CD4-positive, alpha-beta T cell (primary cell): Measurements from ENCODE around the gene PLCD4. TPM values are rescaled to one million over a fixed set of nuclear protein-coding genes. Genes with fewer than 3 reads are reported as not detected.

Source experiments
- ATAC-seq: fragments of 200-7000 bp; cut with Tn5 transposase; one replicate; pipeline ENCODE4 v1.10.0; 2022; ENCODE audit warnings: mild to moderate bottlenecking; ENCODE audit not compliant: poor library complexity
- CTCF ChIA-PET: fragments of 350-600 bp; sonication (Branson Sonifier 250); formaldehyde crosslinking; loops from one replicate; lab custom pipeline; 2021; ENCODE audit warnings: antibody characterized with exemption, inconsistent platforms; lab: Charles Lee
- POLR2A ChIA-PET: fragments of 350-600 bp; sonication (Branson Sonifier 250); formaldehyde crosslinking; loops from one replicate; lab custom pipeline; 2021; ENCODE audit warnings: antibody characterized with exemption, inconsistent platforms; lab: Charles Lee
- DNase-seq, 14 experiments: peaks; one replicate each; pipeline ENCODE4 v3.0.0-alpha.2; 2013 to 2020; ENCODE audit warnings: mixed read lengths in 2 of 14
- H3K27ac ChIP-seq, 2 donors: one replicate each; pipeline versions ENCODE4 v1.5.1 to v1.7.0; 2013; ENCODE audit warnings: low read length in 2 of 2, low read depth in 1 of 2, mild to moderate bottlenecking in 1 of 2
- H3K27me3 ChIP-seq, 2 experiments: 1 replicate in 1 of 2; 2 replicates in 1 of 2; pipeline versions ENCODE4 v1.6.1 to v1.7.0; 2013; ENCODE audit warnings: low read length in 2 of 2, control low read depth in 1 of 2, mild to moderate bottlenecking in 1 of 2, moderate library complexity in 1 of 2; ENCODE audit not compliant: insufficient read depth in 2 of 2, control insufficient read depth in 1 of 2
- H3K36me3 ChIP-seq: one replicate; pipeline ENCODE4 v1.6.1; 2013; ENCODE audit warnings: low read length, control low read depth; ENCODE audit not compliant: insufficient read depth
- H3K4me1 ChIP-seq: one replicate; pipeline ENCODE4 v1.6.1; 2013; ENCODE audit warnings: low read length, control low read depth; ENCODE audit not compliant: insufficient read depth
- H3K4me3 ChIP-seq: one replicate; pipeline ENCODE4 v1.5.1; 2013; ENCODE audit warnings: mild to moderate bottlenecking, low read length, moderate library complexity
- H3K9me3 ChIP-seq, 2 experiments: 1 replicate in 1 of 2; 2 replicates in 1 of 2; pipeline versions ENCODE4 v1.6.1 to v1.7.0; 2013; ENCODE audit warnings: low read length in 2 of 2, mild to moderate bottlenecking in 2 of 2, control low read depth in 1 of 2, moderate library complexity in 1 of 2; ENCODE audit not compliant: control insufficient read depth in 1 of 2, insufficient read depth in 1 of 2
- H3K27ac Mint-ChIP-seq: one replicate; pipeline ENCODE4 v1.8.0; 2020; ENCODE audit warnings: mixed read lengths
- H3K27me3 Mint-ChIP-seq: one replicate; pipeline ENCODE4 v1.8.0; 2021; ENCODE audit warnings: mixed read lengths
- H3K36me3 Mint-ChIP-seq: one replicate; pipeline ENCODE4 v1.8.0; 2021; ENCODE audit warnings: low read depth, mixed read lengths
- H3K4me1 Mint-ChIP-seq: one replicate; pipeline ENCODE4 v1.8.0; 2021; ENCODE audit warnings: low read depth, mixed read lengths
- H3K4me3 Mint-ChIP-seq: one replicate; pipeline ENCODE4 v1.8.0; 2020; ENCODE audit warnings: mild to moderate bottlenecking, mixed read lengths
- H3K9me3 Mint-ChIP-seq: one replicate; pipeline ENCODE4 v1.8.0; 2020; ENCODE audit warnings: mixed read lengths
- CTCF ChIP-seq: fragments of 200-600 bp; IDR thresholded peaks from one replicate; pipeline ENCODE4 v1.8.0; 2022; ENCODE audit warnings: antibody characterized with exemption, mild to moderate bottlenecking
- intact Hi-C, 2 experiments: fragments of 100-400 bp; cut with DNase I in 1 of 2; cut with micrococcal nuclease in 1 of 2; formaldehyde crosslinking; loops; one replicate each; pipeline versions ENCODE4 v1.15.1 to v1.9.0; 2023 to 2025; cut with DNase I, micrococcal nuclease
- total RNA-seq, 174 experiments: library from RNA in 2 of 174; stranded (reverse) in 2 of 174; gene quantifications; one replicate each; pipeline ENCODE4 v1.2.3 and lab custom pipeline; 2021 to 2026

PLCD4 gene
- total RNA-seq, 2 experiments from 2014 or later: 0.25 to 0.77 TPM

- Mint-ChIP-seq H3K27me3 (no peaks in the 10 kb centered on the region), H3K4me1 (peaks cover 9% of the 10 kb centered on the region), H3K9me3 (no peaks in the 10 kb centered on the region), H3K4me3 (no peak overlapping the region), H3K27ac (no peak overlapping the region), H3K36me3 (peaks cover 88% of the 10 kb centered on the region)
- ATAC-seq (no peak), DNase-seq (no peak)
- TF ChIP-seq CTCF: no peak
- intact Hi-C loops: no loop called here
- peaks cover 6% of the 10 kb centered on the region for H3K4me1 ChIP-seq
- no peaks in the 10 kb centered on the region for H3K9me3 ChIP-seq
- ChIA-PET POLR2A (no interaction called here), CTCF (no interaction called here)
- no peaks in the 10 kb centered on the region for H3K27me3 ChIP-seq
- H3K4me3 ChIP-seq: no peak overlapping the region
- no peak overlapping the region for H3K27ac ChIP-seq
- peaks cover 74% of the 10 kb centered on the region for H3K36me3 ChIP-seq
Observed at GRCh38 chr2:218664653-218665052, 57.0 kb downstream of the PLCD4 start.

- peak overlapping the region; percentile 54 to 81 for H3K27ac ChIP-seq
- CTCF ChIA-PET: interaction anchor here (1.5 to 4.2 kb wide), 3 partner anchors 12 to 176 kb away, joined by 8 to 20 read pairs (median 12); partner anchors contain the start of genes BCS1L, TTLL4 and ZNF142
- H3K36me3 ChIP-seq: peaks cover 29% of the 10 kb centered on the region
- POLR2A ChIA-PET: interaction anchor here (0.9 to 4.5 kb wide), 5 partner anchors 11 to 608 kb away, joined by 4 to 84 read pairs (median 6); partner anchors contain the start of genes AAMP, BCS1L, DNAJB2 and PNKD
- no peak for DNase-seq
- peaks cover 17% of the 10 kb centered on the region for H3K4me1 ChIP-seq
- peak overlapping the region; percentile 98 for H3K4me3 Mint-ChIP-seq
- intact Hi-C loops: loop anchor here (1.0 to 5.0 kb wide), 4 partner anchors 11 to 104 kb away; partner anchors contain the start of genes BCS1L (in 1 of the 2), CNOT9 (in 1 of the 2), TTLL4 (in 1 of the 2) and USP37 (in 1 of the 2)
- H3K4me1 Mint-ChIP-seq: peaks cover 25% of the 10 kb centered on the region
- H3K9me3 Mint-ChIP-seq: no peaks in the 10 kb centered on the region
- H3K27me3 ChIP-seq: no peaks in the 10 kb centered on the region
- peak overlapping the region; percentile 96 for H3K27ac Mint-ChIP-seq
- H3K36me3 Mint-ChIP-seq: peaks cover 44% of the 10 kb centered on the region
- peak overlapping the region; percentile 81 for H3K4me3 ChIP-seq
- no peak for ATAC-seq
- no peak for TF ChIP-seq CTCF
- no peaks in the 10 kb centered on the region for H3K27me3 Mint-ChIP-seq
- no peaks in the 10 kb centered on the region for H3K9me3 ChIP-seq
Observed at GRCh38 chr2:218671097-218671653, 63.5 kb downstream of the PLCD4 start.

- Histone ChIP-seq H3K36me3 (peaks cover 22% of the 10 kb centered on the region), H3K27me3 (no peaks in the 10 kb centered on the region), H3K4me3 (peak within 1 kb of the TSS; percentile 81), H3K9me3 (no peaks in the 10 kb centered on the region), H3K27ac (peak within 1 kb of the TSS; percentile 54 to 81), H3K4me1 (peaks cover 17% of the 10 kb centered on the region)
- peaks cover 38% of the 10 kb centered on the region for H3K36me3 Mint-ChIP-seq
- peak within 1 kb of the TSS; percentile 98 for H3K4me3 Mint-ChIP-seq
- H3K4me1 Mint-ChIP-seq: peaks cover 25% of the 10 kb centered on the region
- intact Hi-C loops: loop anchor here (1.0 to 5.0 kb wide), 5 partner anchors 12 to 105 kb away; partner anchors contain the start of genes BCS1L (in 1 of the 2), CNOT9 (in 1 of the 2), TTLL4 (in 1 of the 2) and USP37 (in 1 of the 2)
- TF ChIP-seq CTCF: no peak
- H3K27me3 Mint-ChIP-seq: no peaks in the 10 kb centered on the region
- peak within 1 kb of the TSS; percentile 96 for H3K27ac Mint-ChIP-seq
- ChIA-PET POLR2A (interaction anchor here (0.8 to 4.5 kb wide), 7 partner anchors 12 to 607 kb away, joined by 3 to 84 read pairs (median 6); partner anchors contain the start of genes AAMP, BCS1L, DNAJB2 and PNKD), CTCF (interaction anchor here (1.5 to 4.2 kb wide), 3 partner anchors 13 to 176 kb away, joined by 8 to 20 read pairs (median 12); partner anchors contain the start of genes BCS1L, TTLL4 and ZNF142)
- peak; percentile 93 for ATAC-seq
- peak; percentile 69 to 92 (median 77) for DNase-seq
- no peaks in the 10 kb centered on the region for H3K9me3 Mint-ChIP-seq
Observed at GRCh38 chr2:218671654-218672566, 64.2 kb downstream of the PLCD4 start, which contains the start of the genes RNF25 and STK36. Gene RNF25 (minus strand): TSS chr2:218672002. CDS start chr2:218671970, 32 bp downstream. Gene STK36 (plus strand): TSS chr2:218672086. CDS start chr2:218672830, 744 bp downstream.
